ENCODE measurements around the gene AGBL5. TPM values are rescaled to one million over a fixed set of nuclear protein-coding genes. Genes with fewer than 3 reads are reported as not detected.

Gene AGBL5
- total and polyA plus RNA-seq, 2 of the 13 experiments (the other 11 are each of a cell fraction or from before 2014, with no cell fraction given) = 55.9 to 73.3 TPM

- TF ChIP-seq ZBED4 (CRISPR knock-in tag; IDR thresholded peaks at IDR 0.05; ENCODE audit: borderline replicate concordance) (no peak; the same call in 1 of the 2 replicates), ZFP36L2 (CRISPR knock-in tag; IDR thresholded peaks at IDR 0.05) (0 out of 2 replicates have a peak, but pooled peaks have one; percentile 21), ZBTB3 (CRISPR knock-in tag; IDR thresholded peaks at IDR 0.05; ENCODE audit: borderline replicate concordance, low read depth) (0 out of 2 replicates have a peak, but pooled peaks have one; percentile 88), FOXK2 (IDR thresholded peaks at IDR 0.05) (peak; percentile 63; the same call in 1 of the 2 replicates), WIZ (CRISPR knock-in tag; IDR thresholded peaks at IDR 0.05) (no peak), ARID2 (CRISPR knock-in tag; IDR thresholded peaks at IDR 0.05; ENCODE audit: borderline replicate concordance) (0 out of 2 replicates have a peak, but pooled peaks have one; percentile 78), NKX3-1 (CRISPR knock-in tag; IDR thresholded peaks at IDR 0.05) (no peak), MED1 (CRISPR knock-in tag; IDR thresholded peaks at IDR 0.05) (peak; percentile 96), ZBTB20 (CRISPR knock-in tag; IDR thresholded peaks at IDR 0.05; ENCODE audit: borderline replicate concordance, low read depth) (peak; percentile 76), PAWR (CRISPR knock-in tag; IDR thresholded peaks at IDR 0.05; ENCODE audit: borderline replicate concordance) (0 out of 2 replicates have a peak, but pooled peaks have one; percentile 88), CBX5 (CRISPR knock-in tag; IDR thresholded peaks at IDR 0.05; ENCODE audit: borderline replicate concordance) (peak; percentile 76; the same call in 1 of the 2 replicates), BRD4 (CRISPR knock-in tag; IDR thresholded peaks at IDR 0.05) (peak; percentile 99), TMF1 (CRISPR knock-in tag; IDR thresholded peaks at IDR 0.05; ENCODE audit: low read depth) (peak; percentile 80; the same call in 1 of the 2 replicates), GATA4 (IDR thresholded peaks at IDR 0.05; ENCODE audit: borderline replicate concordance, low read depth) (peak; percentile 54; the same call in 1 of the 2 replicates)
- TF ChIP-seq, protein P1, sequence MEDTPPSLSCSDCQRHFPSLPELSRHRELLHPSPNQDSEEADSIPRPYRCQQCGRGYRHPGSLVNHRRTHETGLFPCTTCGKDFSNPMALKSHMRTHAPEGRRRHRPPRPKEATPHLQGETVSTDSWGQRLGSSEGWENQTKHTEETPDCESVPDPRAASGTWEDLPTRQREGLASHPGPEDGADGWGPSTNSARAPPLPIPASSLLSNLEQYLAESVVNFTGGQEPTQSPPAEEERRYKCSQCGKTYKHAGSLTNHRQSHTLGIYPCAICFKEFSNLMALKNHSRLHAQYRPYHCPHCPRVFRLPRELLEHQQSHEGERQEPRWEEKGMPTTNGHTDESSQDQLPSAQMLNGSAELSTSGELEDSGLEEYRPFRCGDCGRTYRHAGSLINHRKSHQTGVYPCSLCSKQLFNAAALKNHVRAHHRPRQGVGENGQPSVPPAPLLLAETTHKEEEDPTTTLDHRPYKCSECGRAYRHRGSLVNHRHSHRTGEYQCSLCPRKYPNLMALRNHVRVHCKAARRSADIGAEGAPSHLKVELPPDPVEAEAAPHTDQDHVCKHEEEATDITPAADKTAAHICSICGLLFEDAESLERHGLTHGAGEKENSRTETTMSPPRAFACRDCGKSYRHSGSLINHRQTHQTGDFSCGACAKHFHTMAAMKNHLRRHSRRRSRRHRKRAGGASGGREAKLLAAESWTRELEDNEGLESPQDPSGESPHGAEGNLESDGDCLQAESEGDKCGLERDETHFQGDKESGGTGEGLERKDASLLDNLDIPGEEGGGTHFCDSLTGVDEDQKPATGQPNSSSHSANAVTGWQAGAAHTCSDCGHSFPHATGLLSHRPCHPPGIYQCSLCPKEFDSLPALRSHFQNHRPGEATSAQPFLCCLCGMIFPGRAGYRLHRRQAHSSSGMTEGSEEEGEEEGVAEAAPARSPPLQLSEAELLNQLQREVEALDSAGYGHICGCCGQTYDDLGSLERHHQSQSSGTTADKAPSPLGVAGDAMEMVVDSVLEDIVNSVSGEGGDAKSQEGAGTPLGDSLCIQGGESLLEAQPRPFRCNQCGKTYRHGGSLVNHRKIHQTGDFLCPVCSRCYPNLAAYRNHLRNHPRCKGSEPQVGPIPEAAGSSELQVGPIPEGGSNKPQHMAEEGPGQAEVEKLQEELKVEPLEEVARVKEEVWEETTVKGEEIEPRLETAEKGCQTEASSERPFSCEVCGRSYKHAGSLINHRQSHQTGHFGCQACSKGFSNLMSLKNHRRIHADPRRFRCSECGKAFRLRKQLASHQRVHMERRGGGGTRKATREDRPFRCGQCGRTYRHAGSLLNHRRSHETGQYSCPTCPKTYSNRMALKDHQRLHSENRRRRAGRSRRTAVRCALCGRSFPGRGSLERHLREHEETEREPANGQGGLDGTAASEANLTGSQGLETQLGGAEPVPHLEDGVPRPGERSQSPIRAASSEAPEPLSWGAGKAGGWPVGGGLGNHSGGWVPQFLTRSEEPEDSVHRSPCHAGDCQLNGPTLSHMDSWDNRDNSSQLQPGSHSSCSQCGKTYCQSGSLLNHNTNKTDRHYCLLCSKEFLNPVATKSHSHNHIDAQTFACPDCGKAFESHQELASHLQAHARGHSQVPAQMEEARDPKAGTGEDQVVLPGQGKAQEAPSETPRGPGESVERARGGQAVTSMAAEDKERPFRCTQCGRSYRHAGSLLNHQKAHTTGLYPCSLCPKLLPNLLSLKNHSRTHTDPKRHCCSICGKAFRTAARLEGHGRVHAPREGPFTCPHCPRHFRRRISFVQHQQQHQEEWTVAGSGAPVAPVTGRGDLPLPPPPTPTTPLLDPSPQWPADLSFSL (CRISPR knock-in tag; IDR thresholded peaks at IDR 0.05) = 0 out of 2 replicates have a peak, but pooled peaks have one; percentile 47
Measured at GRCh38 chr2:27093430-27094352, 42.2 kb downstream of the AGBL5 start (continued).

Measured in HepG2 (cell line).